ENCODE measurements around the gene GLG1. TPM values are rescaled to one million over a fixed set of nuclear protein-coding genes. Genes with fewer than 3 reads are reported as not detected.

Gene GLG1
- total RNA-seq, 1 experiment from 2014 or later: 135 TPM

- no peak overlapping the region for H3T11ph ChIP-seq (ENCODE audit: low read length)
- no peak overlapping the region for H4K5ac ChIP-seq (ENCODE audit: insufficient read length, low read depth, low read length)
- H2AK5ac ChIP-seq (ENCODE audit: insufficient read length, low read length): no peak overlapping the region
- H2BK20ac ChIP-seq (ENCODE audit: low read depth, low read length, poor library complexity, severe bottlenecking): no peak overlapping the region
- WGBS (ENCODE audit: extremely low coverage, insufficient read length, low lambda C conversion rate): no CpG with 5 or more reads among the region's 3 CpGs
- H2BK5ac ChIP-seq (ENCODE audit: insufficient read length, low read length): no peak overlapping the region
- Mint-ChIP-seq H3K27ac (peak overlapping the region in 1 of 3 experiments; percentile 78; a peak in 2 of 7 replicates), H3K9me3 (no peaks in the 10 kb centered on the region), H3K27me3 (ENCODE audit: low read depth) (no peaks in the 10 kb centered on the region), H3K36me3 (ENCODE audit: insufficient read depth in 1 of 3, low read depth in 3 of 3) (peaks cover 11 to 31% (median 19%) of the 10 kb centered on the region in 3 experiments; a peak in 6 of 7 replicates), H3K4me3 (no peak overlapping the region), H3K4me1 (no peaks in the 10 kb centered on the region)
- H4K20me1 ChIP-seq (ENCODE audit: control insufficient read depth, insufficient read depth, insufficient read length): no peaks in the 10 kb centered on the region
- H4K91ac ChIP-seq (ENCODE audit: insufficient read length, low read depth, low read length): no peak overlapping the region
- no peak overlapping the region for H3K18ac ChIP-seq (ENCODE audit: insufficient read length, low read depth, low read length)
- no peak overlapping the region for H4K8ac ChIP-seq (replicated peaks; ENCODE audit: insufficient read length, low read depth, low read length)
- H3K79me1 ChIP-seq (ENCODE audit: insufficient read depth, low read depth, low read length, poor library complexity, severe bottlenecking): peaks cover 4% of the 10 kb centered on the region
- no peaks in the 10 kb centered on the region for H3K27me3 ChIP-seq (ENCODE audit: insufficient read depth, low read length)
- no peak overlapping the region for H3K56ac ChIP-seq (ENCODE audit: insufficient read length, low read depth, low read length)
- H2BK12ac ChIP-seq (ENCODE audit: insufficient read length, low read depth, low read length): no peak overlapping the region
- H3K14ac ChIP-seq (ENCODE audit: insufficient read depth, low read length): no peak overlapping the region
- H3K9ac ChIP-seq (ENCODE audit: extremely low read depth, insufficient read length, low read length): no peak overlapping the region
- no peak overlapping the region for H3K4ac ChIP-seq (ENCODE audit: low read depth, low read length)
- no peak overlapping the region for H3K4me2 ChIP-seq (ENCODE audit: insufficient read depth, insufficient read length, low read length)
- H3K79me2 ChIP-seq (ENCODE audit: insufficient read depth, low read length): no peaks in the 10 kb centered on the region
- no peaks in the 10 kb centered on the region for H3K23me2 ChIP-seq (ENCODE audit: insufficient read length, low read depth, low read length, poor library complexity, severe bottlenecking)
- TF ChIP-seq, protein P1, sequence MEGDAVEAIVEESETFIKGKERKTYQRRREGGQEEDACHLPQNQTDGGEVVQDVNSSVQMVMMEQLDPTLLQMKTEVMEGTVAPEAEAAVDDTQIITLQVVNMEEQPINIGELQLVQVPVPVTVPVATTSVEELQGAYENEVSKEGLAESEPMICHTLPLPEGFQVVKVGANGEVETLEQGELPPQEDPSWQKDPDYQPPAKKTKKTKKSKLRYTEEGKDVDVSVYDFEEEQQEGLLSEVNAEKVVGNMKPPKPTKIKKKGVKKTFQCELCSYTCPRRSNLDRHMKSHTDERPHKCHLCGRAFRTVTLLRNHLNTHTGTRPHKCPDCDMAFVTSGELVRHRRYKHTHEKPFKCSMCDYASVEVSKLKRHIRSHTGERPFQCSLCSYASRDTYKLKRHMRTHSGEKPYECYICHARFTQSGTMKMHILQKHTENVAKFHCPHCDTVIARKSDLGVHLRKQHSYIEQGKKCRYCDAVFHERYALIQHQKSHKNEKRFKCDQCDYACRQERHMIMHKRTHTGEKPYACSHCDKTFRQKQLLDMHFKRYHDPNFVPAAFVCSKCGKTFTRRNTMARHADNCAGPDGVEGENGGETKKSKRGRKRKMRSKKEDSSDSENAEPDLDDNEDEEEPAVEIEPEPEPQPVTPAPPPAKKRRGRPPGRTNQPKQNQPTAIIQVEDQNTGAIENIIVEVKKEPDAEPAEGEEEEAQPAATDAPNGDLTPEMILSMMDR (conservative IDR thresholded peaks at IDR 0.05): no peak
- no peaks in the 10 kb centered on the region for H3K4me1 ChIP-seq (ENCODE audit: insufficient read depth, low read length)
- no peak overlapping the region for H2BK120ac ChIP-seq (ENCODE audit: low read depth, low read length, poor library complexity, severe bottlenecking)
- no peak overlapping the region for H2AFZ ChIP-seq (ENCODE audit: low read length)
- DNase-seq: no peak
- H3K23ac ChIP-seq (ENCODE audit: insufficient read length, low read depth, low read length): no peak overlapping the region
- H3K27ac ChIP-seq (ENCODE audit: insufficient read length, low read depth, low read length): no peak overlapping the region
- H2BK15ac ChIP-seq (ENCODE audit: low read depth, low read length): no peak overlapping the region
- H3K9me3 ChIP-seq (ENCODE audit: control insufficient read depth, low read depth, low read length): no peaks in the 10 kb centered on the region
Measured at GRCh38 chr16:74500907-74501306, 106.0 kb downstream of the GLG1 start.

Measured in H9 (cell line).